ENCODE measurements around the gene CD36. TPM values are rescaled to one million over a fixed set of nuclear protein-coding genes. Genes with fewer than 3 reads are reported as not detected.

Gene CD36
- total RNA-seq, 1 experiment from 2014 or later: 0.46 TPM

DNA sequence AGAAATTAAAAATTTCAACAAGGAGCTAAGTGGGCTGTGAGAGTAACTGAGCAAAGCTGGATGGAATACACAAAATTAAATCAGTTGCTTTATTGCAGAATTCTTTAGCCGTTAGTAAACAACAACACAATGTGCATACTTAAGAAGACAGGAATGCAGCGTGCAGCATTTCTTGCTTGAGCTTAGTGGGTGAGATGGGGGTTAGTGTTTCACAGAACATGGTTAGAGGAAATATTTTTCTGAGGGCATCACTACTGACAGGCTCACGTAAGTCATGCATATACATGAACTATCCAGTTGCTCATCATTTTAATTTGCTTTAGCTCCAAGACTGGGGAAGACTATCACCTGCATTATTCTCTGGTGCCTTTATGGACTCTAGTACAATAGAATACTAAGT is 80.8 kb downstream of the CD36 start:
- H3K27ac ChIP-seq (ENCODE audit: low read length): no peak overlapping the region
- no peaks in the 10 kb centered on the region for H3K27me3 ChIP-seq (ENCODE audit: control insufficient read depth, insufficient read depth, low read length)
- no peaks in the 10 kb centered on the region for H3K36me3 ChIP-seq (ENCODE audit: control insufficient read depth, insufficient read depth, low read length)
- TF ChIP-seq, protein P1, sequence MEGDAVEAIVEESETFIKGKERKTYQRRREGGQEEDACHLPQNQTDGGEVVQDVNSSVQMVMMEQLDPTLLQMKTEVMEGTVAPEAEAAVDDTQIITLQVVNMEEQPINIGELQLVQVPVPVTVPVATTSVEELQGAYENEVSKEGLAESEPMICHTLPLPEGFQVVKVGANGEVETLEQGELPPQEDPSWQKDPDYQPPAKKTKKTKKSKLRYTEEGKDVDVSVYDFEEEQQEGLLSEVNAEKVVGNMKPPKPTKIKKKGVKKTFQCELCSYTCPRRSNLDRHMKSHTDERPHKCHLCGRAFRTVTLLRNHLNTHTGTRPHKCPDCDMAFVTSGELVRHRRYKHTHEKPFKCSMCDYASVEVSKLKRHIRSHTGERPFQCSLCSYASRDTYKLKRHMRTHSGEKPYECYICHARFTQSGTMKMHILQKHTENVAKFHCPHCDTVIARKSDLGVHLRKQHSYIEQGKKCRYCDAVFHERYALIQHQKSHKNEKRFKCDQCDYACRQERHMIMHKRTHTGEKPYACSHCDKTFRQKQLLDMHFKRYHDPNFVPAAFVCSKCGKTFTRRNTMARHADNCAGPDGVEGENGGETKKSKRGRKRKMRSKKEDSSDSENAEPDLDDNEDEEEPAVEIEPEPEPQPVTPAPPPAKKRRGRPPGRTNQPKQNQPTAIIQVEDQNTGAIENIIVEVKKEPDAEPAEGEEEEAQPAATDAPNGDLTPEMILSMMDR (IDR thresholded peaks at IDR 0.05): no peak
- TF ChIP-seq TCF7L2 (IDR thresholded peaks at IDR 0.05; ENCODE audit: low read depth, low read length) (no peak), SIN3A (IDR thresholded peaks at IDR 0.05; ENCODE audit: borderline replicate concordance, insufficient read depth, low read depth, low read length) (no peak), POLR2AphosphoS5 (IDR thresholded peaks at IDR 0.05; ENCODE audit: low read depth, low read length) (no peak)
- TF ChIP-seq, protein P2, sequence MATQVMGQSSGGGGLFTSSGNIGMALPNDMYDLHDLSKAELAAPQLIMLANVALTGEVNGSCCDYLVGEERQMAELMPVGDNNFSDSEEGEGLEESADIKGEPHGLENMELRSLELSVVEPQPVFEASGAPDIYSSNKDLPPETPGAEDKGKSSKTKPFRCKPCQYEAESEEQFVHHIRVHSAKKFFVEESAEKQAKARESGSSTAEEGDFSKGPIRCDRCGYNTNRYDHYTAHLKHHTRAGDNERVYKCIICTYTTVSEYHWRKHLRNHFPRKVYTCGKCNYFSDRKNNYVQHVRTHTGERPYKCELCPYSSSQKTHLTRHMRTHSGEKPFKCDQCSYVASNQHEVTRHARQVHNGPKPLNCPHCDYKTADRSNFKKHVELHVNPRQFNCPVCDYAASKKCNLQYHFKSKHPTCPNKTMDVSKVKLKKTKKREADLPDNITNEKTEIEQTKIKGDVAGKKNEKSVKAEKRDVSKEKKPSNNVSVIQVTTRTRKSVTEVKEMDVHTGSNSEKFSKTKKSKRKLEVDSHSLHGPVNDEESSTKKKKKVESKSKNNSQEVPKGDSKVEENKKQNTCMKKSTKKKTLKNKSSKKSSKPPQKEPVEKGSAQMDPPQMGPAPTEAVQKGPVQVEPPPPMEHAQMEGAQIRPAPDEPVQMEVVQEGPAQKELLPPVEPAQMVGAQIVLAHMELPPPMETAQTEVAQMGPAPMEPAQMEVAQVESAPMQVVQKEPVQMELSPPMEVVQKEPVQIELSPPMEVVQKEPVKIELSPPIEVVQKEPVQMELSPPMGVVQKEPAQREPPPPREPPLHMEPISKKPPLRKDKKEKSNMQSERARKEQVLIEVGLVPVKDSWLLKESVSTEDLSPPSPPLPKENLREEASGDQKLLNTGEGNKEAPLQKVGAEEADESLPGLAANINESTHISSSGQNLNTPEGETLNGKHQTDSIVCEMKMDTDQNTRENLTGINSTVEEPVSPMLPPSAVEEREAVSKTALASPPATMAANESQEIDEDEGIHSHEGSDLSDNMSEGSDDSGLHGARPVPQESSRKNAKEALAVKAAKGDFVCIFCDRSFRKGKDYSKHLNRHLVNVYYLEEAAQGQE (IDR thresholded peaks at IDR 0.05; ENCODE audit: insufficient read depth in 1 of 2, low read depth in 2 of 2, low read length in 1 of 2): no peak
- no TSS peak for BruUV-seq (replicated peaks)
- no peak overlapping the region for H3K4me3 ChIP-seq (ENCODE audit: low read depth in 2 of 2, low read length in 2 of 2)
- ATAC-seq: no peak
- peaks cover 30% of the 10 kb centered on the region for H3K4me1 ChIP-seq (ENCODE audit: control insufficient read depth, insufficient read depth, low read length)
- no peak for DNase-seq (ENCODE audit: low read depth, low spot score)
- H3K9me3 ChIP-seq (ENCODE audit: control insufficient read depth, insufficient read depth, low read depth, low read length): no peaks in the 10 kb centered on the region
- POLR2A ChIA-PET: no interaction called here
- in situ Hi-C loops (cut with HindIII; ENCODE audit: low pct_unique_long_range_greater_than_20kb, low sequenced_read_pairs): no loop called here
- intact Hi-C loops (cut with micrococcal nuclease; ENCODE audit: unreplicated experiment): no loop called here
- CTCF ChIA-PET: no interaction called here

DNA sequence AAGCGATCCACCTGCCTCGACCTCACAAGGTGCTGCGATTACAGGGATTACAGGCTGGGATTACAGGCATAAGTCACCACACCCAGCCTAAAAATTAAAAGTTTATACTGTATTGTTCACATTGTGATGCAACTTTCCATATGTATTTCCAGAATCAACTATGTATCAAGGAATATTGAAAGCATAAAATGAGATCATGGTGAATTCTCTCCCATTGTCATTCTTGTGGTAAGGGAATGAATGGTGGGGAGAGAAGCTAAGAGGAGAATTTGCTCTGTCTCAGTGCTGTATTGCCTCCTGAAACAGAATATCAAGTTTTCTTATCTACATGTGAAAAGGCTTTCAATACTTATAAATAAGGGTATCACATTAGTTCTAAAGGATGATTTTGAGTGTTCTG is 81.7 kb downstream of the CD36 start:
- DNase-seq (ENCODE audit: low read depth, low spot score) (no peak), ATAC-seq (no peak)
- no peaks in the 10 kb centered on the region for H3K27me3 ChIP-seq (ENCODE audit: control insufficient read depth, insufficient read depth, low read length)
- BruUV-seq (replicated peaks): no TSS peak
- no peak overlapping the region for H3K4me3 ChIP-seq (ENCODE audit: low read depth in 2 of 2, low read length in 2 of 2)
- intact Hi-C loops (cut with micrococcal nuclease; ENCODE audit: unreplicated experiment): no loop called here
- peaks cover 32% of the 10 kb centered on the region for H3K4me1 ChIP-seq (ENCODE audit: control insufficient read depth, insufficient read depth, low read length)
- CTCF ChIA-PET: no interaction called here
- POLR2A ChIA-PET: no interaction called here
- peak overlapping the region; percentile 18; the same call in 1 of the 2 replicates for H3K27ac ChIP-seq (ENCODE audit: low read length)
- in situ Hi-C loops (cut with HindIII; ENCODE audit: low pct_unique_long_range_greater_than_20kb, low sequenced_read_pairs): no loop called here
- 0 out of 2 replicates have a peak, but pooled peaks cover 3% of the 10 kb centered on the region for H3K9me3 ChIP-seq (ENCODE audit: control insufficient read depth, insufficient read depth, low read depth, low read length)
- H3K36me3 ChIP-seq (ENCODE audit: control insufficient read depth, insufficient read depth, low read length): no peaks in the 10 kb centered on the region
- TF ChIP-seq SIN3A (IDR thresholded peaks at IDR 0.05; ENCODE audit: borderline replicate concordance, insufficient read depth, low read depth, low read length) (no peak), TCF7L2 (IDR thresholded peaks at IDR 0.05; ENCODE audit: low read depth, low read length) (no peak), POLR2AphosphoS5 (IDR thresholded peaks at IDR 0.05; ENCODE audit: low read depth, low read length) (no peak)
- TF ChIP-seq, protein P1 (IDR thresholded peaks at IDR 0.05): no peak
- TF ChIP-seq, protein P2 (IDR thresholded peaks at IDR 0.05; ENCODE audit: insufficient read depth in 1 of 2, low read depth in 2 of 2, low read length in 1 of 2): no peak

Measured in Panc1 (cell line).